Ovary (tissue), 9 donors: Measurements from ENCODE around the gene MGAT5. TPM values are rescaled to one million over a fixed set of nuclear protein-coding genes. Genes with fewer than 3 reads are reported as not detected.

Source experiments
- DNase-seq, 5 donors: peaks; one replicate each; pipeline ENCODE4 v3.0.0-alpha.2; 2019 to 2020
- H3K27ac ChIP-seq, 2 donors: fragments of 200-600 bp; one replicate each; pipeline versions ENCODE4 v1.5.1 to v1.8.0; 2019 to 2022
- H3K27me3 ChIP-seq: fragments of 200-600 bp; one replicate; pipeline ENCODE4 v1.8.0; 2022
- H3K36me3 ChIP-seq: fragments of 200-600 bp; sonication (generic); one replicate; pipeline ENCODE4 v1.5.1; 2019
- H3K4me1 ChIP-seq: one replicate; pipeline ENCODE4 v1.8.1; 2013; ENCODE audit warnings: mild to moderate bottlenecking, moderate library complexity; ENCODE audit not compliant: insufficient read depth
- H3K4me3 ChIP-seq: fragments of 200-600 bp; sonication (generic); one replicate; pipeline ENCODE4 v1.5.1; 2017
- H3K9me3 ChIP-seq, 2 donors: fragments of 200-600 bp in 1 of 2; sonication (generic) in 1 of 2; one replicate each; pipeline versions ENCODE4 v1.5.1 to v1.8.1; 2013 to 2019; ENCODE audit warnings: mild to moderate bottlenecking in 1 of 2, moderate library complexity in 1 of 2
- EP300 ChIP-seq: sonication (generic); formaldehyde crosslinking; IDR thresholded peaks from one replicate; pipeline ENCODE4 v1.6.1; 2017; ENCODE audit warnings: antibody characterized with exemption
- POLR2A ChIP-seq: fragments of 450-650 bp; IDR thresholded peaks from one replicate; pipeline ENCODE4 v1.6.1; 2017; ENCODE audit warnings: antibody characterized with exemption, mild to moderate bottlenecking, moderate library complexity
- WGBS, 3 donors: extraction: QIAGEN DNeasy Blood & Tissue Kit in 1 of 3; methylation state at CpG; one replicate each; pipeline versions ENCODE4 v1.1.5 to v1.1.7; 2013 to 2017; 5-methylcytosine and 5-hydroxymethylcytosine counted together
- intact Hi-C, 4 donors: fragments of 100-400 bp; cut with DNase I; formaldehyde crosslinking; loops; one replicate each; pipeline versions ENCODE4 v1.11.0 to v1.15.1; 2022 to 2023
- polyA plus RNA-seq, 2 donors: library from polyadenylated mRNA; stranded (reverse); fragments of 200-250 nt in 1 of 2; fragments of 350-450 nt in 1 of 2; fragmentation: Illumina TruSeq in 1 of 2; extraction: RNeasy Lipid Tissue Mini Kit (QIAGEN cat#74804) in 1 of 2; gene quantifications; one replicate each; pipeline ENCODE4 v1.2.3, GENCODE V29; 2013 to 2014
- total RNA-seq, 7 donors: library from RNA; depleted of rRNA in 2 of 7; stranded (reverse); fragments of >200 nt in 2 of 7; fragmentation: NEBNext Ultra II Directional in 3 of 7; extraction: Animal tissue kit (Norgen Biotek cat#: 25700) in 3 of 7; gene quantifications; one replicate each; pipeline versions ENCODE4 v1.1.0 to v1.2.4, GENCODE V29; 2016 to 2023
- TF ChIP-seq, protein P1 (sequence below), 3 donors: fragments of 450-650 bp in 2 of 3; fragments of 200-600 bp in 1 of 3; IDR thresholded peaks; one replicate each; pipeline versions ENCODE4 v1.5.1 to v1.8.0; 2016 to 2022; ENCODE audit warnings: antibody characterized with exemption in 3 of 3, mild to moderate bottlenecking in 1 of 3
- donor health status: DM: no; HTN: no; CAD: no; lungs with moderate emphysema.
- donor health status: DM: no; HTN: no; CAD: no.
- donor health status: Bipolar disorder and iron deficiency.
- donor health status: DM: yes; HTN: yes; CAD: no.
- donor health status: DM: no; HTN: no; CAD: no.
- donor health status: DM: yes; HTN: yes; CAD: no.

MGAT5 gene
- total and polyA plus RNA-seq, 9 donors, result 11.3 to 61.2 (median 32.4) TPM

DNA sequence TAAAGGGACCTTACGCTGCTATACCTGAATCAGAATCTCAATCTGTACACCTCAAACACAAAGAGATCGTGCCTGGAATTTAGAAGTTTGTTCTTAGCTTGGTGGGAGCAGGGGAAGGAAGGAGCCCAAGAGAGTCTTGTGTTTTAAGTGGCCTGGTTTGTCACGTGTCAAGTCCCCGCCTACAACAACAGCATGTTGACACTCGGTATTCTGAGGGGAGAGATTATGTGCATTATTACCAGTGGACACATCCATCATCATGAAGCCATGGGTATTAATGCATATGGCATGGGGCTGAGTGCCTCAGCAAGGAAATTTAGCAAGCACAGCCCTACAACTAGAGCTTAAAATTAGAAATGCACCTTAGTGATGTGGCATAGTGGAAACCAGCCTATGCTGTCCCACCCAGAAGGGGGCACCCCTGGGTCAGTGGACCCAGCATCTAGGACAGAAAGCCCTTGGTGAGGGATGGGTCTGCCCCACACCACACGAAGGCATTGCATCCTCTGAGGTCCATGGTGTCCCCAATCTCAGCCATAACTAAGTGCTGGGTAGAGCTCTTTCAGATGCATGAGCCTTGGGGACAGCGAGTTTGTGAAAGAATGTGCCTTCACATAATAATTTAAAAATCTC lies 138.7 kb downstream of the MGAT5 start:
- no peak for TF ChIP-seq POLR2A
- TF ChIP-seq, protein P1, sequence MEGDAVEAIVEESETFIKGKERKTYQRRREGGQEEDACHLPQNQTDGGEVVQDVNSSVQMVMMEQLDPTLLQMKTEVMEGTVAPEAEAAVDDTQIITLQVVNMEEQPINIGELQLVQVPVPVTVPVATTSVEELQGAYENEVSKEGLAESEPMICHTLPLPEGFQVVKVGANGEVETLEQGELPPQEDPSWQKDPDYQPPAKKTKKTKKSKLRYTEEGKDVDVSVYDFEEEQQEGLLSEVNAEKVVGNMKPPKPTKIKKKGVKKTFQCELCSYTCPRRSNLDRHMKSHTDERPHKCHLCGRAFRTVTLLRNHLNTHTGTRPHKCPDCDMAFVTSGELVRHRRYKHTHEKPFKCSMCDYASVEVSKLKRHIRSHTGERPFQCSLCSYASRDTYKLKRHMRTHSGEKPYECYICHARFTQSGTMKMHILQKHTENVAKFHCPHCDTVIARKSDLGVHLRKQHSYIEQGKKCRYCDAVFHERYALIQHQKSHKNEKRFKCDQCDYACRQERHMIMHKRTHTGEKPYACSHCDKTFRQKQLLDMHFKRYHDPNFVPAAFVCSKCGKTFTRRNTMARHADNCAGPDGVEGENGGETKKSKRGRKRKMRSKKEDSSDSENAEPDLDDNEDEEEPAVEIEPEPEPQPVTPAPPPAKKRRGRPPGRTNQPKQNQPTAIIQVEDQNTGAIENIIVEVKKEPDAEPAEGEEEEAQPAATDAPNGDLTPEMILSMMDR (IDR thresholded peaks at IDR 0.05), result no peak
- 69 to 75% (median 73%) methylated on average over 7 of the region's 7 CpGs for WGBS, 3 donors
- peaks cover 8% of the 10 kb centered on the region for H3K4me1 ChIP-seq

DNA sequence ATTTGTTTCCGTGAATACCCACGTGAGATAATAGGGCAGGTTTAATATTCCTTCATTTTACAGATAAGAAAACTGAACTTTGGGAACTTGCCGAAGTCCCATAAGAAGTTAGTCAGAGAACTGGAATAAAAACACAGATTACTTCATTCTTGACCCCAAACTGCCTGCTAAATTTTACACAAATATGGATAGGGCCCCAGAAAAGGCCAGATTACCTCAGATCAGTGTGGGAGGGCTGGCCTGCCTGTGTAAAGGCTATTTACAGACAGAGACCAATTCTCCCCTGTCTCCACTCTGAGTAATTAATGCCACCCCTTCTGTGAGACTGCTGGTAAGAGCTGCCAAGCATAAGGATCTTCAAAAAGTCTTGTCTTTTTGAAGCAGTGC lies 139.2 kb downstream of the MGAT5 start:
- Histone ChIP-seq H3K27ac (no peak overlapping the region), H3K9me3 (no peaks in the 10 kb centered on the region), H3K27me3 (no peaks in the 10 kb centered on the region), H3K4me1 (peaks cover 8% of the 10 kb centered on the region), H3K36me3 (no peaks in the 10 kb centered on the region), H3K4me3 (no peak overlapping the region)
- WGBS, 3 donors, result 5 to 8% (median 7%) methylated on average over 3 of the region's 3 CpGs
- intact Hi-C loops, result no loop called here
- DNase-seq, result peak in 4 of 5 donors; percentile 32 to 47 (median 36)
- TF ChIP-seq, protein P1 (IDR thresholded peaks at IDR 0.05), result no peak
- TF ChIP-seq POLR2A (no peak), EP300 (no peak)

More for the DNA sequence above, 138.7 kb downstream of the MGAT5 start:
- Histone ChIP-seq H3K27me3 (no peaks in the 10 kb centered on the region), H3K36me3 (no peaks in the 10 kb centered on the region), H3K27ac (no peak overlapping the region), H3K4me3 (no peak overlapping the region), H3K9me3 (no peaks in the 10 kb centered on the region)
- DNase-seq, result no peak
- intact Hi-C loops, result no loop called here

DNA sequence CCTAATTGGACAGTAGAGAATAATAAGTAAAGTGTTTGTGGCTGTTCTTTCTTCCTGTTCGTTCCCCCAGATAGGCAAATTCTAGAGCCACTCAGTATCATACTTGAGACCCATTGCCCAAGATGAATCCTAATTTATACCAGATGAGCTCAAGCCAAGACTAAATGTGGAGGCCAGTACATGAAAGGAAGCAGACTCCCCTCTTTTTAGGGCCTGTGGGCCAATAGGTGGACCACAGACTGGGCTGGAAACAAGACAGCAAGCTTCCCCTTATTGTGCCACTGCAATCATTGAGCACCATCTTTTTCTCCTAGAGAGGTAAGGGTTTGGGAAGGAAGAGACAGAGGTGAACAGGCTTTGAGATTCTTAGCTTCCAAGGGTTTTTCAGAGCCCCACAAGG lies 141.9 kb downstream of the MGAT5 start:
- no peak for DNase-seq
- TF ChIP-seq, protein P1 (IDR thresholded peaks at IDR 0.05), result no peak
- no peak for TF ChIP-seq POLR2A
- TF ChIP-seq EP300, result no peak
- H3K27ac ChIP-seq, result no peak overlapping the region
- H3K4me1 ChIP-seq, result peaks cover 9% of the 10 kb centered on the region
- intact Hi-C loops, result no loop called here
- no peaks in the 10 kb centered on the region for H3K27me3 ChIP-seq
- WGBS, 3 donors, result 95 to 100% (median 96%) methylated on average over 1 of the region's 1 CpG
- no peaks in the 10 kb centered on the region for H3K36me3 ChIP-seq
- no peaks in the 10 kb centered on the region for H3K9me3 ChIP-seq
- H3K4me3 ChIP-seq, result no peak overlapping the region

DNA sequence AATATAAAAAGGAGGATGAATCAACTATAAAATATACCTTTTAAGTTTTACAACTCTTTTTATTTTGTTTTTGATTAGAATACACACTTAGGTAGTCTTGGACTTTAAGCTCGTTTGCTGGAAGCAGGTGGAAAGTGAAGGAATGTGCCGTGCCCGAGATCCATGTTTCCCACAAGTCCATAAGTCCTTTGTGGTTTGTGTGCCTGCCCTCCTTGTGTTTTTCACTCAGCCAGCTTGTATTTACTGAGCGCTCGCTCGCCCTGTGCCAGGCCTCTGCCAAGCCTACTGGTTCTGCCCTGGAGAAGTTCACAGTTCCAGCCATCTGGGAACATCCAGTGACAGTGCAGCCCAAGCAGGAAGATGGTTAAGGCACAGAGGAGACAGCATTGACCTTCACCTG lies 142.6 kb downstream of the MGAT5 start:
- WGBS, 3 donors, result 79 to 89% (median 85%) methylated on average over 6 of the region's 6 CpGs
- TF ChIP-seq EP300, result no peak
- no peak for TF ChIP-seq POLR2A
- TF ChIP-seq, protein P1 (IDR thresholded peaks at IDR 0.05), result no peak
- intact Hi-C loops, result no loop called here
- H3K27me3 ChIP-seq, result no peaks in the 10 kb centered on the region
- H3K36me3 ChIP-seq, result no peaks in the 10 kb centered on the region
- peaks cover 11% of the 10 kb centered on the region for H3K4me1 ChIP-seq
- no peak overlapping the region for H3K4me3 ChIP-seq
- DNase-seq, result no peak
- H3K9me3 ChIP-seq, result no peaks in the 10 kb centered on the region
- H3K27ac ChIP-seq, result no peak overlapping the region
